Measurements from ENCODE around the gene TMEM26.

The TMEM26 gene

GRCh38 chr10:61452655-61453641 lies at the start of gene TMEM26:
Gene TMEM26, minus strand, starts transcription at chr10:61453381. Its CDS starts 300 bp downstream, at chr10:61453081.
- peak; percentile 38 for DNase-seq

GRCh38 chr10:61500460-61500859 lies 47.3 kb upstream of the TMEM26 start:
- no peak for DNase-seq

GRCh38 chr10:61492364-61492995 lies 39.3 kb upstream of the TMEM26 start:
- DNase-seq, result no peak

- DNase-seq, result no peak
Measured at GRCh38 chr10:61487506-61487905, 34.3 kb upstream of the TMEM26 start.

- DNase-seq, result no peak
Measured at GRCh38 chr10:61486738-61487396, 33.7 kb upstream of the TMEM26 start.

- no peak for DNase-seq
Measured at GRCh38 chr10:61486251-61486650, 33.1 kb upstream of the TMEM26 start.

- no peak for DNase-seq
Measured at GRCh38 chr10:61481597-61481996, 28.4 kb upstream of the TMEM26 start.

GRCh38 chr10:61480208-61480607 lies 27.0 kb upstream of the TMEM26 start:
- DNase-seq, result no peak

GRCh38 chr10:61478621-61479312 lies 25.6 kb upstream of the TMEM26 start:
- DNase-seq, result no peak

GRCh38 chr10:61477451-61477850 lies 24.3 kb upstream of the TMEM26 start:
- no peak for DNase-seq

- DNase-seq, result no peak
Measured at GRCh38 chr10:61476529-61476928, 23.3 kb upstream of the TMEM26 start.

GRCh38 chr10:61475449-61475873 lies 22.3 kb upstream of the TMEM26 start:
- DNase-seq, result no peak

- DNase-seq, result no peak
Measured at GRCh38 chr10:61472090-61472674, 19.0 kb upstream of the TMEM26 start.

GRCh38 chr10:61471491-61471890 lies 18.3 kb upstream of the TMEM26 start:
- no peak for DNase-seq

- DNase-seq, result no peak
Measured at GRCh38 chr10:61470740-61471139, 17.6 kb upstream of the TMEM26 start.

GRCh38 chr10:61465901-61466632 lies 12.9 kb upstream of the TMEM26 start:
- DNase-seq, result no peak

GRCh38 chr10:61465171-61465496 lies 12.0 kb upstream of the TMEM26 start:
- no peak for DNase-seq

- no peak for DNase-seq
Measured at GRCh38 chr10:61464461-61465170, 11.4 kb upstream of the TMEM26 start.

GRCh38 chr10:61463035-61463909 lies 10.1 kb upstream of the TMEM26 start:
- no peak for DNase-seq

GRCh38 chr10:61460835-61461234 lies 7.7 kb upstream of the TMEM26 start:
- DNase-seq, result no peak

Data from NCI-H2227 treated with DMSO at 0.1 percent for 48 hours (cell line).